Stimulated activated CD8-positive, alpha-beta memory T cell treated with anti-CD3 and anti-CD28 coated beads, Interleukin-7, amount 100 ng/mL, for 1 hour (primary cell): ENCODE results near the gene PCSK5.
"Not testable (repeated sequence)": the region's sequence is repeated elsewhere in the genome, so short reads cannot be mapped to it uniquely, and the experiment has no call there.

Experiments
- DNase-seq, 2 donors: peaks; one replicate each; pipeline ENCODE4 v3.0.0-alpha.2; 2020; ENCODE audit warnings: low read depth in 2 of 2

The PCSK5 gene

DNA sequence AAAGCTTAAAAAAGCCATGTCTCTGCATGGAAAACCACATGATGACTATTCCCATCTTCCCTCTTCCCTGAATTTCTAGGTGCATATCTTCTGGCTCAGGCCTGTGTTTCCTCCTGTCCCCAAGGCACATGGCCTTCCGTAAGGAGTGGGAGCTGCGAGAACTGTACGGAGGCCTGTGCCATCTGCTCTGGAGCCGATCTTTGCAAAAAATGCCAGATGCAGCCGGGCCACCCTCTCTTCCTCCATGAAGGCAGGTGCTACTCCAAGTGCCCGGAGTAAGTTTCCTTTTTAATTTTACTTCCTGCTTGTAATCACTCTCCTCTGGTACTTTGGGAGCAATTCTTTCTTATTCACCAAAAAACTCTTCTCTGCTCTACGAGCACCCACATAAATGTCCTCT, 420.1 kb downstream of the PCSK5 start:
- DNase-seq = no peak

- DNase-seq = no peak
Observed at GRCh38 chr9:76310991-76311390, 420.5 kb downstream of the PCSK5 start.

- no peak for DNase-seq
Observed at GRCh38 chr9:76311537-76311936, 421.1 kb downstream of the PCSK5 start.

DNA sequence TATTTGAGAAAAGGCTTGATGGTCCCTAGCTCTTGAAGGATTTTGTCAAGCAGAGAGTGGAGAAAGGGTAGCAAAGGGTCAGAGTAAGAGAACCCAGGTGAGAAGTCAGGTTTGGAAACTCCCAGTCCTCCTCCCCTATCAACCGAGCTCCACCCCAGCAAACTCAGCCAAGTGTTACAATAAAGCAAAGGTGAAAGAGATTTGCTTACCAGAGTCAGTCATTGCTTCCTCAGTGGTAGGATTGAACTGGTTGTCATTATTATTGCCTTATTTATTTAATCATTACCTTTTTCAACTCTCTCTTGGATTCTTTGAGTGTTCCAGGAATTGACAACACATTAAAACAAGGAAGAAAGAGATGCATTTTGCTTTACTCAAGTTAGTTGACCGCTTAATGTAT, 423.3 kb downstream of the PCSK5 start:
- DNase-seq = no peak

DNA sequence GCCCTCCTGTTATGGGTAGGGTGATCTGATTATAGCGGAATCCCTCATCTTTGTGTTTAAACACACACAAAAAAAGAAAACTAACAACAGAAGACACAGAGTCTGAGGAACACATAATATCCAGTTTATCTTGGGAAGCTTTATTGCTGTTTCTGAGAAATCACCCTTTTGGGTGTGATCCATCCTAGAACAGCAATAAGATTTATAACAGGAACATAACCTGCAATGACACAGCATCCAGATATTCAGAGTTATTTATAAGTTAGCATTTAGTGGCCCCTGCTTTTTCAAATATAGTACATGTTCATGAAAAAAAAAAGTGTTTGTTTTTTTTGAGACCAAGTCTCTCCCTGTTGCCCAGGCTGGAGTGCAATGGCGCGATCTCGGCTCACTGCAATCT, 423.8 kb downstream of the PCSK5 start:
- DNase-seq = no peak

DNA sequence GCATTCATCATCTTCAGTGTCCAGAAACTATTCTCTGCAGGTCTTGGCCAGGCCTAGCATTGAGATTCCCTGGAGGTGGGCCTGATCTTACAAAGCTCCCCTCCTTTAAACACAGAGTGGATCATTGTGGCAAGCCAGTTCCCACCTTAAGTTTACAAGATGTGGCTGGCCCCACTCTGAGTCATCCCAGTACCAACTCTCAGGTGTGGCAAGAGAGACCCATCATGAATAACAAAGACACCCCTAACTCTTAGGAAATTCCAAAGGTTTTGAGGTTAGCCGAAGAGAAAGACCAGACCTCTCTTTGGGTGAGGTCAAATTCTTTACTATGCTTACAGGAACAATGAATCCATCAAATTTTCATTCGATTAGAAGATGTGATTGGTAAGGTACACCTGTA, 425.6 kb downstream of the PCSK5 start:
- no peak for DNase-seq

GRCh38 chr9:76319466-76319865, 429.0 kb downstream of the PCSK5 start:
- not testable (repeated sequence) for DNase-seq

- no peak for DNase-seq
Observed at GRCh38 chr9:76321195-76321828, 430.8 kb downstream of the PCSK5 start.

- DNase-seq = no peak
Observed at GRCh38 chr9:76322810-76323209, 432.3 kb downstream of the PCSK5 start.

DNA sequence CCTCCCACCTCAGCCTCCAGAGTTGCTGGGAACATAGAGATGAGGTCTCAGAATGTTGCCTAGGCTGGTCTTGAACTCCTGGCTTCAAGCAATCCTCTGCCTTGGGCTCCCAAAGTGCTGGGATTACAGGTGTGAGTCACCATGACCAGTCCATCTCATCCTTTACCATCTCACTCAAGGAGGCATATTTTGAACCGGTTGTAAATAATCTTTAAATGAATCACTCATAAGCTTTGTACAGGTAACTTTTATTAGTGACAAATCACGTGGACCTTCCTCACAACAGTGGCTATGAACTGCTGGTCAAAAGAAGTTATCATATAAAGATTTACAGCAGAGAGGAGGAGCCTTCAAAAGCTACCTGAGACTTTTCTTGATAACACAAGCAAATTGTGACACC, 433.0 kb downstream of the PCSK5 start:
- no peak for DNase-seq

- not testable (repeated sequence) for DNase-seq
Observed at GRCh38 chr9:76324030-76324429, 433.6 kb downstream of the PCSK5 start.

- DNase-seq = no peak
Observed at GRCh38 chr9:76330034-76330433, 439.6 kb downstream of the PCSK5 start.

DNA sequence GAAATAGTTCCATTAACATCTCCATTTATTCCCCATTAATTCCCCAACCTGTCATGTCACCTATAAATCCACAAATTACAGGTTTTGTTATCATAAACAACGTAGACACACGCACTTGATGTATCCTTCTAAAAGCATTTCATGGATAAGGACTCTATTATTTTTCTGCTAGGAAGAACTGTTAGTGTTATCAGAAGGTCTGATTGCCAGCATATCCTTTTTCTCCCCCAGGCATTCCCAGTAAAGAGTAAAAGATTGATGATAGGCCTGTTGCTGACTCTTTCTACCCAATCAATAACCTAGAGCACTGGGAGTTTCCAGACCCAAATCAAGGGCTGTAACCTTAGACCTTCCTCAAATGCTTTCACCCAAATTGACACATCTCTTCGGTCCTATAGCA, 442.9 kb downstream of the PCSK5 start:
- DNase-seq = no peak

DNA sequence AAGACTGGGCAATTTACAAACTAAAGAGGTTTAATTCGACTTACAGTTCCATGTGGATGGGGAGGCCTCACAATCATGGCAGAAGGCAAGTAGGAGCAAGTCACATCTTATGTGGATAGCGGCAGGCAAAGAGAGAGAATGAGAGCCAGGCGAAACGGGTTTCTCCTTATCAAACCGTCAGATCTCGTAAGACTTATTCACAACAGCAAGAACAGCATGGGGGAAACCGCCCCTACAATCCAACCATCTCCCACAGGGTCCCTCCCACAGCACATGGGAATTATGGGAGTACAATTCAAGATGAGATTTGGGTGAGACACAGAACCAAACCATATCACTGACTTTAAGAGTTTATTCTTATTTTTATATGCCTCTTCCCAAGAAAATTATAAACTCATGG, 443.5 kb downstream of the PCSK5 start:
- no peak for DNase-seq

- DNase-seq = no peak
Observed at GRCh38 chr9:76336027-76336426, 445.6 kb downstream of the PCSK5 start.

DNA sequence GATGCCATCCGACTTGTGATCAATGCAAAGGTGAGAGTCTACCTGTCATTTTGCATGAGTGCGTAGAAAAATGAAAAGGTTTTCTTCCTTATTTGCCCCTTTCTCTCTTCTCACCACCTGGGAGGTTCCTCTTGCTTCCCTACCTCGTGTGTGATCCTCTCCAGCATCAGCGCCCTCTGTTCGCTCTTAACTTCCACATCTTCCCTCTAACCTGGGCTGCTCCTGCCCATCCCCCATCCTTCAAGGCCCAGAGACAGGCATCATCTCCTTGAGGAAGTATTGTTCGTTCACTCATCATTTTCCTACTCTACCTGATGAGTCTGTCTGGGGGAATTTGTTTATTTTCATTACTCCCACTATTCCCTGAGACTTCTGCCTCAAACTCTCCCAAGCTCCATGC, 447.9 kb downstream of the PCSK5 start:
- DNase-seq = no peak

DNA sequence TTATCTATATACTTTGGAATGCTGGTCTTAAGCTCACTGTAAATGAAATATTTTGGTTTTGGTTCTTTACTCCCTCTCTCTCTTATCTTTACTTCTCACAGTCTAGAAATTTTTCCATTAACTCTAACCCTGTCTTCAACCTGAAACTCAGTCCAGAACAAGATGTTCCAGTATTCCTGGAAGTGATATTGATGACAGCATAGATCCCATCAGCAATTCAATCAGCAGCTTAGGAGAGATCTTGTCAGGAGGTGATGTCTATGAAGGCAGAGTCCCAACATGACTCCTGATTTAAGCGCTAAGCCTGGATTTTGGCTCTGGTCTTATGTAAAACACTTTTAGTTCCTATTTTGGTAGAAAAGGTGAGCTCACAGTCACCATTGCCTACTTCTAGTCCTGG, 451.1 kb downstream of the PCSK5 start:
- DNase-seq = no peak

DNA sequence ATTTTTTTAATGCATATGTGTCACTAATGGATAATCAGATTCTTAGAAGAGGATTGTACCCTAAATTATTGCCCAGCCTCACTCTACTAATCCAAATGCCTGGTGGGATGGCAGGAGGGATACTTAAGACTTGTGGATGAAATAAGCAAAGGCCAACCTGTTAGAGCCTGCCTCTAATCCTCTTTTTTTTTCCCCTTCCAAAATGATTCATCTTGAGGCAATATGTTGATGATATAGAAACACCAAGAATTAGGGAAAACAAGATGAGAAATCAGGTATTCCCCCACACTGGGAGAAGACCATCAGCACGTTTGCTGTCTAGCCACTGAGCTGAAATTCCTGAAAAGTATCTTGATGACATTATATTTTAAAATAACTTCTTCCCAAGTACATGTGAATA, 451.7 kb downstream of the PCSK5 start:
- no peak for DNase-seq

- DNase-seq = no peak
Observed at GRCh38 chr9:76342858-76343257, 452.4 kb downstream of the PCSK5 start.

- no peak for DNase-seq
Observed at GRCh38 chr9:76349865-76350264, 459.4 kb downstream of the PCSK5 start.

DNA sequence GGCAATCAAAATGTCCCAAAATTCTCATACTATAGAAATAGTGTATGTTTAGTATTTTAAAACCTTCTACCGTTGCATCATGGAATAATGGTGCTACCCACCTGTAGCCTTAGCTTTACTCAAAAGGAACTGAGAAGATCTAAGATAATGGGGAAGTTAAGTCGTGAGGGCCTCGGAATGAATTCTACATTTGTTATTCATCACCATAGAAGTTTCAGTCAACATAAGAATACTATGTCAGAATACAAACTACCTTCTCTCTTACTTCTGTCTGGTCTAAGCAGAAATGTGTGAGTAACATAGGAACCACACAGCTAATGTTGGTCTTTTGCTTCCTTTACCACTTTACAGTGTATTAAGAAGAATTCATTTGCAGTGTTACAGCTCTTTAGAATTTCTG, 460.5 kb downstream of the PCSK5 start:
- DNase-seq = no peak

- DNase-seq = no peak
Observed at GRCh38 chr9:76352026-76352620, 461.6 kb downstream of the PCSK5 start.

DNA sequence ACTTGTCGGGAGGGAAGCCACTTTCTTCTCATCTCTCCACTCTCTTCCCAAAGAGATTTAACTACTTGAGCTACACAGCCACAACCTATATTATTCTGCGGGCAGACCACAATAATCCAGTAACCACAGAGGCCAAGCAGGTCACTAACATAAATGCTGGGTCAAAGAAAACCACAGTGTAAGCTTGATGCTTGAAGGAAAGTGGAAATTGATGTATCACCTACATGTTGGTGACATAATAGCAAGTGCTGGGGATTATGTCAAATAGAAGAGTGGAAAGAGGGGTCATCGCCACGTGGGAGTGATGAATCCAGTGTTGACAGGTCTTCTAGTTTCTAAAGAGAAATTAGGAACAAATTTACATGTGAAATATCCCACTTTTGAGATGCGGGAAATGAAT, 462.8 kb downstream of the PCSK5 start:
- no peak for DNase-seq

DNA sequence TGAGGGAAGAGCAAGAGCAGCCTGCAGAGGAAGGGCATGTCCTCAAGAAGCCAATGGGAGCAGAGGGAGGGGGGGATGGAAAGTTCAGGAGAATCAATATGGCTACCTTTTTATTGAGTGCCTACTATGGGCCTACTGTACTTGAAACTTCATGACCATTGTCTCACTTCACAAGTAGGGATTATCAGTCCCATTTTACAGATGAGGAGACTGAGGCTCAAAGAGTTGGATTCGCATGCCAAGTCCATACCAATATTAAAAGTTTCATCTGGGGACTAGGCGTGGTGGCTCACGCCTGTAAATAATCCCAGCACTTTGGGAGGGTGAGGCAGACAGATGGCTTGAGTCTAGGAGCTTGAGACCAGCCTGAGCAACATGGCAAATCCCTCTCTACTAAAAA, 463.7 kb downstream of the PCSK5 start:
- no peak for DNase-seq
